ENCODE data around the gene NEURL1.

GRCh38 chr10:103465411-103466179 lies 27.9 kb upstream of the NEURL1 start:
- TF ChIP-seq EZH2 (IDR thresholded peaks at IDR 0.05; ENCODE audit: borderline replicate concordance, insufficient read depth, low read depth, low read length, poor library complexity, severe bottlenecking) (no peak), CTCF (IDR thresholded peaks at IDR 0.05) (no peak)
